CD4-positive, alpha-beta T cell treated with Interleukin-4 for 4 hours (primary cell): Measurements from ENCODE around the gene SHISA9.

Source experiments
- DNase-seq: peaks from one replicate; pipeline ENCODE4 v3.0.0-alpha.2; 2020

Gene SHISA9

DNA sequence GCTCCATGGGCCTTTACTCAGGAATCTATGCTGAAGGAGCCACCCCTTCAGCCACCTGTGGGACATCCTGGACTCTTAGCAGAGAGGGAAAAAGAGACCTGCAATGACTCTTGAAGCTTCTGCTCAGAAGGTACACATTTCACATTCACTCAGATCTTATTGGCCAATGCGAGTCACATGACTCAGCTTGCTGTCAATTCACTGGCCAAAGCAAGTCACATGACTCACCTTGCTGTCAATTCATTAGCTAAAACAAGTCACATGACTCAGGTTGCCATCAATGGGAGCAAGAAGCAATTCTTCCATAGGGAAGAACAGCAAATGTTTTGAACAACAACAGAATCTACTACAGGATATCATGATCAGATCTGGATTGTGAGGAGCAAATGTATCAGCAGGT is 233.4 kb downstream of the SHISA9 start:
- no peak for DNase-seq

DNA sequence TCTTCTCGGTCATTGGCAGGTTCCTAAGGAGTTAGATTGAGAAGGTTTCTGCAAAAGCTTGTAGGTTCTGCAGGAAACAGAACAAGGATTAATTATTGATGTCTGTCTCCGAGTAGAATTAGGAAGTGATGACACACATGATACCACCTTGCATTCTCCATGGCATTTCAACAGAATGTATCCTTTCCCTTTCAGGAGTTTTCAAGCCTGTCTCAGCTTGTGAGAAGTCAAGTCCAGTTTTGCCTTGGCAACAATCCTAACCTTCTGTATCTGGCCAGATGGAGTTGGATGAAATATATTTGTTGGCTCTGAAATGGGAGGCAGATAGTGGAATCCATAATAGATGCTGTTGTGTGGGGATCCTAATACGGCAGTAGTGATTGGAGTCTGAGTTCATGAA is 235.5 kb downstream of the SHISA9 start:
- no peak for DNase-seq

DNA sequence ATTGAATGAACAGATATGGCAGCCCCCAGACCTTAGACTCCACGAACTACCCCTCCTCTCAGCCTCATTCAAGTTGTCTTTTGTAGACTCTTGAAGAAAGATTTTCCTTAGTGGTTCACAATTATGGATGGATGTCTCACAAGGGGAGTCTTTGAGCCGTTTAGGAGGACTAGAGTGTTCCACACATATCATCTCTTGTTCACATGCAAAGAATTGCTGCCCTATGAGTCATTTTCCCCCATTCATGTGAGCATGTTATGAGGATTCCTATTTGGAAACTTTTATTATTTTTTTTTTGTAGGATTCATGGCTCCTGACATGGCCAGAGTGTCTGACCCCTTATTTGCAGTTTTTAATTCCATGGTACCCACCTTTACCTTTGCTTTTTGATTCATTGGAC is 237.1 kb downstream of the SHISA9 start:
- no peak for DNase-seq

DNA sequence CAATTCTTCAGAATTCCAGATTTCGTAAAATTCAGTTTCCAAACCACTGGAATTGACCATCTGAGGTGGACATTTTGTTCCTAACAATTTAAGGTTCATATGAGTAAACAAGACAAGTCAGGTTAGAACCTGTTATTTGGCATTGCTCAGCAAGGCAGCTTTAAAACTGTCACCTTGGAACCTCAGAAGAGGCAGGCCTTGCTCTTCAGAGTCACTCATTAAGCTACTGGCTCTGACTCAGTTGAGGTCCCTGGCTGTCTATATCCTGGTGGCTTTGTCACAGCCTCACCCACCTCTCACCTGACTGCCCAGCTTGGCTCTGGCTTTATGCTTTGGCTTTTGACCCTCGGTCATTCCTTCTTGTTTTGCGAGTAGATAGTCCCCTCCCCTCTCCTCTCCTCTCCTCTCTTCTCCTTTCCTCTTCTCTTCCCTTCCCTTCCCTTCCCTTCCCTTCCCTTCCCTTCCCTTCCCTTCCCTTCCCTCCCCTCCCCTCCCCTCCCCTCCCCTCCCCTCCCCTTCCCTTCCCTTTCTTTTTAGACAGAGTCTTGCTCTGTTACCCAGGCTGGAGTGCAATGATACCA is 238.4 kb downstream of the SHISA9 start:
- DNase-seq: no peak

DNA sequence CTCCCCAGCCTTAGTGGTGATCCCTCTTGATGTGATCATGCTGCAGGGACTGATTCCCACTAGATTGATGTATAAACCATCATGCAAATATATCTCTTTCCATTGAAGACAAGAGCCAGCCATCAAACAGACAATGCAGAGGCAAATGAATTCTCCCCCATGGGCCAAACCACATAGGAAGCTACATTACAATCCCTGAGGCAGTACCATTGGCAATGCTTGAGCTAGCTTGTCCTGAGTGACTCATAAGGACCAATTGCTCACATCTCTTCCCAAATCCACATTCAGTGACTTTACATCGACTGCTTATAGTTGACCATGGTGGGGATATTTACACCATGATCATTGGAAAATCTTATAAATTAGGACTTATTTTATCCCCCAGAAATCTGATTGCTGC is 242.2 kb downstream of the SHISA9 start:
- DNase-seq: no peak

DNA sequence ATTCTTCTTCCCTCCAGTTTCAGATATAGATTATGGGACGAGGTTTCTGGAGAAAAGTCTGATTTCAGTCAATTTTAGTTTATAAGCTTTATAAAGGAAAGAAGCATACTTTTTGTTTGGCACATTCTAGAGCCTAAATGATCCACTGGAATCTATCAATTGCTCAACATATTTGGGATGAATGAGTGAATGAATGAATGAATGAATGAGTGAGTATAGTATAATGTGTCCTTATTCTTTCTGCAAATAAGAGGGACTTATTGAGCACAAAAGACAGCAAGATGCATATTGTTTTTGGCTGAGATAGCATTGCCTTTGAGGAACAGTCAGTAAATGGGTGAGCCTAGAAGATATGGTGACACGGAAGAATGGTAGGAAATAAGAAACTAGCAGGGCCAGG is 245.4 kb downstream of the SHISA9 start:
- no peak for DNase-seq

- DNase-seq: no peak
These were observed 246.9 kb downstream of the SHISA9 start for GRCh38 chr16:13148294-13148693.

DNA sequence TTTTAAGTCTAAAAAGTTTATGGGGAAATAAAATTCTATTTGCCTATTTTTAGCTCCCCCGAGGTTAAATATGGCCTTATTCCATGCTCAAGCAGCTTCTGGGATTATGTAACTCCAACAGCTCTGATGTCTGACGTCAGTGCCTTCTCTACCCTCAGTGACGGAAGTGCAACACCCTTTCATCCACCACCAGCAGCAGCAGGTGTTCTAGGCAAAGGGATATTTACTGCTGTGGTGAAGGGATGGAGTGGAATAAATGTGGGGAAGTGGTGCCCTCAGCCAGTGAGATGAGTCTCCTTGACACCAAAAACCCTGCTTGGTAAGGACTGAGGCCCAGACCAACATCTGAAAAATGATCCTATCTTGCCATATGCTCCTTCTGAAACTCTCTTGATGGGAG is 247.4 kb downstream of the SHISA9 start:
- no peak for DNase-seq

- DNase-seq: no peak
These were observed 248.9 kb downstream of the SHISA9 start for GRCh38 chr16:13150181-13150885.

GRCh38 chr16:13153696-13154095 is 252.3 kb downstream of the SHISA9 start:
- no peak for DNase-seq

DNA sequence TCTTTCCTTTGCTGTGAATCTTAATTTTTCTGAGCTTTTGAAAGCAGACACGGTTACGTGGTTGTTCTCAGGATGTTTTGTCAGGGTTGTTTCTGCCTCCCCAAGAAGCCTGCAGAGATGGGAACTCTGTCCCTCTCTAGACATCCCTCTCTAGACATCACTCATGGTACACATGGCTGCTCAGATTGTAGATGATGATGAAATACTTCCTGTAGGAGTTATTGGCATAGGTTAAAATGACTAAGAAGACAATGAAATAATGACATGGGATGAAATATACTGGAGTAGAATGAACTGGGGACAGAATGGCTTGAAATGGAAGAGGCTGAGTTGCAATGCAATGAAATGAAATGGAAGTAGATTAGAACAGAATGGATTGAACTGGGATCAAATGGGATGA is 253.4 kb downstream of the SHISA9 start:
- DNase-seq: no peak

DNA sequence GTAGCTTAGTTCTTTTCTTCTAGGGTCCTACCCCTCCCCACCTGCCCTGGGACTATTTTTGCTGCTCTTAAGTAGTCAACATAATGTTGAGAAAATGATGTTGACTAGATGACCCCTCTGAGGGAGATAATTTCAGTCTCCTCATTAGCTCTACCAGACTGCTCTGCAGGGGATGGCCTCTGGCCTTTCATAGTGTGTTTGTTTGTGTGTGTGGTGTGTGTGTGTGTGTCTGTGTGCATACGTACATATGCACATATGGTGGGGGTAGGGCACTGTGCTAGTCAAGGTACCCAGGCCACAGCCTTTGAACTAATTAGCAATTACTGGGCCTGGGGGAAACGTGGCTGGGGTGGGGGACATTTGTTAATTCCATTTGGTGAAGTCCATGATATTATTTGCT is 254.0 kb downstream of the SHISA9 start:
- DNase-seq: no peak

- no peak for DNase-seq
These were observed 254.4 kb downstream of the SHISA9 start for GRCh38 chr16:13155780-13156179.

GRCh38 chr16:13157082-13157481 is 255.7 kb downstream of the SHISA9 start:
- no peak for DNase-seq

GRCh38 chr16:13158427-13158826 is 257.0 kb downstream of the SHISA9 start:
- DNase-seq: no peak

DNA sequence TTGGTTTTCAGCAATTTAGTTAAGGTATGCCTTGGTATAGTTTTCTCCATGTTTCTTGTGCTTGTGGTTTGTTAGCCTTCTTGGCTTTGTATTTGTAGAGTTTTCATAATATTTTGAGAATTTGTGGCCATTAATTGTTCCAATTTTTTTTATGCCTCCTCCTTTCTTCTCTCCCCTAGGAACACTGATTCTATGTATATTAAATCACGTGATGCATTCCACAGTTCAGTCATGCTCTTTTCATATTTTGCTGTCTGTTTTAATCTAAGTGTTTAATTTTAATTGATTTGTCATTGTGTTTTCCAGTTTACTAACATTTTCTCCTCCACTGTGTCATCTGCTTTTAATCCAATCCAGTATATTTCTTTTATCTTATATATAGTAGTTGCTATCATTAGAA is 263.6 kb downstream of the SHISA9 start:
- DNase-seq: no peak

DNA sequence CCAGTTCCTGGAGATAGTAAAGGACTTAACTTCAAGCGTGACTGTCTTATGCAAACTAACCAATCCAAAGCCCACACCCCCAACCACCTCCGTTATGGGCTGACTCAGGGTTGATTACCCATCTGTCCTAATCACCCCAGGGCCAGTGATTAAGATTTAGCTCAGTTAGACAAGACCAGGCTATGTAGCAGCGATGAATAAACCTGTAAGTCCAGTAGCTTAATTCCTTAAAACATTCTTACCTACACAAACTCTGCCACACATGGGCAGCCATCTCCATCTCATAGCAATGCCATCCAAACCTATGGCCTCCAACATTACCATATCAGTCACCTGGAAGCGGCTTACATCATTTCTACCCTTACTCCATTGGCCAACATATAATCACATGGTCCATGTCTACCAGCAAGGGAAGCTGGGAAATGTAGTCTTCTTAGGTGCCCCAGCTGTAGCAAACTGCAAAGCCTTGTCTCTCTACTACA is 266.7 kb downstream of the SHISA9 start:
- DNase-seq: no peak

- DNase-seq: no peak
These were observed 269.9 kb downstream of the SHISA9 start for GRCh38 chr16:13171313-13171712.

DNA sequence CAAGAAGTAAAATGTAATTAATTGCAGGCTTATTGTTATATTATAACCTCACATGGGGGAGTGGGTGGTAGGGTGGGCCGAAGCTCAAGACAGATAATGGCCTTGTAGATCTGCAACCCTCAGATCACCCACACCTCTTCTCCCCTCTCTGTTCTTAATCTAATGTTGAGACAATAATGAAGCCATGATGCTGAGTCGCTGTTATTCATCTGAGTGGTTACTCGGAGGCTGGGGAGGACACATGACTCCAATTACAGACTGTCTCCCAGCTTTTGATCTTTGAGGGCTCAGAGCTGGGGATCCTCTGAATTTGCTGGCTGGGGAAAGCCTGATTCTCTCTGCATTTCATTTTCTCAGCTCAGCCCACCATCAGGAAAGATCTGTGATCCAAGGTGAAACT is 275.3 kb downstream of the SHISA9 start:
- no peak for DNase-seq

DNA sequence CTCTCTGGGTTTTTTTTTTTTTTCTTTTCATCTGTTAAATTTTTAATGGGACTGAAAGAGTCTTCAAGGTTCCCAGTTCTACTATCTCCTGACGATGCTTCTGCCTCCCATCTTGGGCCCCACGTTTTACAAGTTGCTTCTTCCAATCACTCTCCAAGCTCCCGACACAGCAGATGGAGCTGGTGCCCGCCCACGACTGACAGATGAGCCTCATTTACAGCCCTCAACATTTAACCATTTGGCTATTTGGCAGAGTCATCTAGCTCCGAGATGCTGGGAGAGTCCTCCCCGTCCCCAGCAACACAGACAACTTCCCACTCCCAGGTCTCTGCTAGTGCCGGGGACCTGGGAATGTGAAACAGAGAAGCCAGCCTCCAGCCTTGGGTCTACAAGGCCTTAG is 276.9 kb downstream of the SHISA9 start:
- no peak for DNase-seq

DNA sequence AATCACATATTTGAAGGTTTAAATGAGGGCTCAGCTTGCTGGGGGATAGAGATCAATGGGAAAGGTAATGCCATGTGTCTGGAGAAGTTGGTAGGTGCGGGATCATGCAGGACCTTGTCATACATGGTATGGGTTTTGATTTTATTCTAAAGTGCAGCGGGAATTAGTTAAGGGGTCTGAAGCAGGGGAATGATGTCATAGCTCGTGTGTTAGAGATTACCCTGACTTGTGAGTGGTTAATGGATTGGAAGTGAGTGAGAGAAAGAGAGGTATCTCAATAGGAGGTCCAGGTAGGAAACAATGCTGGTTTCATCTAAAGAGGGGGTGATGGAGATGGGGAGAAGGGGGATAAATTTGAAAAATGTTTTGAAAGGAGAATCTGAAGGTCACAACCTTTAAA is 280.0 kb downstream of the SHISA9 start:
- no peak for DNase-seq

DNA sequence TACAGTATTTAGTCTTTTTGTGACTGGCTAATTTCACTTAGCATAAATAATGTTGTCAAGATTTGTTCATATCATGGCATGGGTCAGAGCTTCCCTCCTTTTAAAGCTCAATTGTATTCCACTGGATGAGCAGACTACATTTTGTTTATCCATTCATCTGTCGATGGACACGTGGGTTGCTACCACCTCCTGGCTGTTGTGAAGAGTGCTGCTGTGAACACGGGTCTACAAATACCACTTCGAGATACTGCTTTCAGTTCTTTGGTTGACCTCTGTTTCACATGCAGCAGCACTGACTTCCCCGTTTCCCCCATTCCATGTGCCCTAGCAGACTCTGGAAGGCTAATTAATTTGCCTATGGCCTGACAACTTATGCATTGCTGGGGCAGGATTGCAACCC is 285.4 kb downstream of the SHISA9 start:
- DNase-seq: no peak

GRCh38 chr16:13189250-13189649 is 287.9 kb downstream of the SHISA9 start:
- no peak for DNase-seq

DNA sequence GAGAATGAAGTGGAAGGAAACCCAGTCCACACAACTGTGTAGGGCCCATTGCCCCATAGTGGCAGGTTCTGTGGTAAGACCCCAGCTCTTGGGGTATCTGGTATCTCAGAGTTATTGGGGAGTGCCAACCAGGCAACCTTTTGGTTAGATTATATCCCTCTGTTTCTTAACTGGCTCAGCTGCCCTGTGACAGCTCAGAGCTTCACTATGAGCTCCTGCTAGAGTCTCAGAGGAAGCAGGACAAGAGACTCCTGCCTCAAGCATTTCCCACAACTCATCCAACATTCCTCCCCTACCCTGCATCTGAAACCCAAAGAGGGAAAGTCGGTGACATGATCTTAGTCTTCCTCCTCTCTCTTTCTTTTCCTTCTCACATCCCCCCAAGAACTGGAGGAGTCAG is 292.3 kb downstream of the SHISA9 start:
- DNase-seq: no peak

DNA sequence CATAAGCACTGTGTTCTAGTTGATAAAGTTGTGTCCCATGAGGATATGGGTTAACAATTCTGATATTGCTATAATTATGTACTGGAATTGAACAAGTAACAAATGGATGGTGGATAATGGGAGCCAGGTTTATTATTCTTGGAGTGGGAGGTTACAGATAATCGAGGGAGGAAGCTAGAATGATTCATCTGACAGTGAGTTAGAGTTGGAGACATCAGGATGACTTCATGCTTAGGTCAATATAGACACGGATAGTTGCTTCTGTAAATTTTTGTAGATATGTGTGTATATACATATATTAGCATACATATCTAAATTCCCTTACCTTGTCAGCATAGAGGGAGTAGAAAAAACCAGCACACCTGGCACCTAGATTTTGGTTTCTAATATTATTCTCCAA is 293.4 kb downstream of the SHISA9 start:
- DNase-seq: no peak
